Kidney tubule cell (primary cell): ENCODE data around the gene CD247.
"Not testable (repeated sequence)": the region's sequence is repeated elsewhere in the genome, so short reads cannot be mapped to it uniquely, and the experiment has no call there.

Experiments
- DNase-seq: peaks from one replicate; pipeline ENCODE4 v3.0.0-alpha.2; 2018; ENCODE audit warnings: low spot score

CD247 gene

DNA sequence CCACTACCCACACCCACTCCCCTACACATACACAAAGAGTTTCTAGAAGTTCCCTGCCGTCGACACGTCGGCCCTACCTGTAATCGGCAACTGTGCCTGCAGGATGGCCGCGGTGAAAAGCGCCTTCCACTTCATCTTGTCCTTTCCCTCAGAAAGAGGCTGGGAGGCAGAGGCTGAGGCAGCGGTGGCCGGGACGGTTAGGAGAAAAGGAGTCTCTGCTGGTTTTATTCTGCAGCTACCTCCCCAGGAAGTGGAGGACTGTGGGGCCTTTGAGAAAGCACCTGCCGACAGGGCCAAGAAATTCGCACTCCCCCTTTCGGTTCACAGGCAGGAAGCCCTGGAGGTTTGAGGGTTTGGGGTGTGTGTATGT is at the start of gene CD247:
TSS of gene CD247 (minus strand) at position 199 of the 370 bp plus-strand sequence. CDS start at position 135, 64 bp downstream.
- DNase-seq: no peak

DNA sequence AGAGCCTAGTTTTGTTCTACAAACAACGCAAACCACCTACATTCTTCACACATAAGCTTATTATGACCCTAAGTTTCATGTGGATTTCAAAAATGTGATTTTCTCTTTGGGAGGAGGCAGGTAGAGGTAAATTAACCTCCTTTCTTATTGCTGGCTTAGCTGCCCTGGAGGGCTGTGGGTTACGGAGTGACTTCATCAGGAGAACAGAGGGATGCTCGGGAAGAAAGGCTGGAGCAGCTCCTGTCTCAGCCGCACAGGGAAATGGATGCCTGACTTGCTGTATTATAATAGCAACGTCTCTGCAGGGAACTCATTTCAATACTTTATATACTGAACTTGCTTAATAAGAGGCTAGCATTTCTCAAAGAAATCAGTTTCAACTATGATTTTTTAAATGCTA is 49.3 kb upstream of the CD247 start:
- no peak for DNase-seq

DNA sequence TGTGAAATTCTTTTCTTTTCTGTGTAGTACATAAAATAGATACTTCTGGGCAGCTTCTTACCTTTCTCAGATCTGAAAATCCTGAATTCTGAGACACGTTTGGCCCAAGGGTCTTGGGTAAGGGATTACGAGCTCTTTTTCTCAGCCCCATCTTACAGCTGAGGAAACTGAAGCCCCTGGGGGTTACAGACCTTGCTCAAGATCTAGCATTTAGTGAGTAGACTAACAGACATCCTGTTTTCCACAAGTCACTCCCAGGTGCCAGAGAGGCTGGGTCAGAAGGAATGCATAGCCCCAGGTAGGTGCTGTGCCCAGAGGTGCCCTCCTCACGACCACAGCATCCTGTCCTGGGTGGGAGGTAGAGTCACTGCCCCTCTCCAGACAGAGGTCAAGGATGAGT is 48.4 kb upstream of the CD247 start:
- DNase-seq: no peak

DNA sequence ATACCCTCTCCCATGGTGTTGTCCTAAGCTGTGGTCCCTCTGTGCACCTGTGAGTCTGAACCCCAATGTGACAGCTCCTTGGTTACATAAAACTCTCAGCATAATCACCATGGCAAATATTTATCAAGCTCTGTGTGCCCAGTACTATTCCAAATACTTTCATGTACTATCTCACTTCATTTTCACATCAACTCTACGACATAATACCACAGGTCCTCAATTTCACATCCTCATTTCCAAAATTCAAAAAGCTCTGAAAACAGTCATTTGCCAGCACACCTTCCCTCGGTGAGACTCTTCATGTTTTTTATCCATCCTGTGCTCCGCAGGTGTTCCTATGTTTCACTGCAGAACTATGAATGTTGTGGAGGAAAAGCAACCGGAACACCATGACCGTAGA is 47.6 kb upstream of the CD247 start:
- no peak for DNase-seq

DNA sequence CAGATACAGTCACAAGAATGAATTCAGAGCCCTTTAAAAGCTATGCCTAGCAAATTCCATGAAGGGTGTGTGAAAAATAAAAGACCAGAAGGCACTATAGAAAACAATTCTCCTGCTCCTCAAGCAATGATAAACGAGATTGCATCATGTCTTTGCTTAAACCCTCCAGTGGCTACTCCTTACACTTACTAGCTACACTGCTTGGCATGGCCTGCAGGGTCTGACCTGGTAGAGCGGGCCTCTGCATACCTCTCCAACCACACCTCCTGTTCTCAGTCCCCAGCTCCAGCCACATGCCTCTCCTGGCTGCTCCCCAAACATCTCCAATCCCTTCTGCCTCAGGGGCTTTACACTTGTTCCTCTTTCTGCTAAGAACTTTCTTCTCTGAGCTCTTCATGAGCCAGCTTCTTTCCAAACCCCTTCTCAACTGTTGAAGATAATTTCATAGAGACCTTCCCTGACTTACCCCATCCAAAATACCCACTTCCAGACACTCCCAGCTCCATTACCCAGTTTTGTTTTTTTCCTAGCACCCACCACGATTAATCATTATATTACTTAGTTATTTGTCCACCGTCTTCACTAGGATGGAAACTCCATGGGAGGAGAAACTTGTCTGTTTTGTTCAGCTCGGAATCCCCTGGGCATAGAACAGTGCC is 46.4 kb upstream of the CD247 start:
- peak; percentile 36 for DNase-seq

DNA sequence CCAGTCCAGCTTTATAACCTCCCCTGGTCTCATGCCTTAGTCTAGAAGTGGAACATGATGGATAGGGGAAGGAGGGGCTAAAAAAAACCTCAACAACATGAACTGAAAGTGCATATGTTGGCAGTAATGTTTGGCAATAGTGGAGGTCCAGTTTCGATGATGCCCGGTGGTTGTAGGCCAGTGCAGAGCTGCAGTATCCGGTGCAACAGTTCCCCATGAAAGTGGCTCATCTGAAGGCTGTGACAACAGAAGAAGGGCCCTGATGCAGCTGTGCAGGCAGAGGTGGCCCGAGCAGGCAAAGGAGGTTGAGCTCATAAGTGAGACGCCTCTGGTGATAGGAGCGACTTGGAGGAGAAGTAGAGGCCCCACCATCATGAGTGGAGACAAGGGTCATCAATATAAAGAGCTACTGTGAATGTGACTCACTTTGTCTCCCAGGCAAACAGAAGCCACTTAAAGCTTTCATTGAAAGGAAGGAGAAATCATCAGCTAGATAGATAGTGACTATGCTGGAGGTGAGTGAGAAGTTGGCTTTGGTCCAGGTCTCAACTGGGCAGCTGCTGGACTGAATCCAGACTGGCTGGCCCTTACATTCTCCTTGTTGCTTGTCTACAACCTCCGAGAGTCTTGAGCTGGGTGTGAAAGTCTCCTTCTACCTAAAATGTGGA is 45.4 kb upstream of the CD247 start:
- DNase-seq: peak; percentile 76

DNA sequence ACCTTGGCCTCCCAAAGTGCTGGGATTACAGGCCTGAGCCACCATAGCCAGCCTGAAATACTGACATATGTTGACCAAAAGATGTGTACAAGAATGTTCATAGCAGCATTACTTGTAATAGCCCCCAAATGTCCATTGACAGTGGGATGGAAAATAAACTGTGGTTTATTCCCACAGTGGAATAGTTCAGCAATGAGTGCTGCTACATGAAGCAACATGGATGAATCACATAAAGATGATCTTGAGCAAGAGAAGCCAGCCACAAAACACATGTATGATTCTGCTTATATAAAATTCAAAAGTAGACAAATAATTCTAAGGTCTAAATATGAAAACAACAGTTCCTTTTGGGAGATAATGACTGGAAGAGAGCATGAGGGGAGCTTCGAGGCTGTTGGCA is 44.4 kb upstream of the CD247 start:
- no peak for DNase-seq

DNA sequence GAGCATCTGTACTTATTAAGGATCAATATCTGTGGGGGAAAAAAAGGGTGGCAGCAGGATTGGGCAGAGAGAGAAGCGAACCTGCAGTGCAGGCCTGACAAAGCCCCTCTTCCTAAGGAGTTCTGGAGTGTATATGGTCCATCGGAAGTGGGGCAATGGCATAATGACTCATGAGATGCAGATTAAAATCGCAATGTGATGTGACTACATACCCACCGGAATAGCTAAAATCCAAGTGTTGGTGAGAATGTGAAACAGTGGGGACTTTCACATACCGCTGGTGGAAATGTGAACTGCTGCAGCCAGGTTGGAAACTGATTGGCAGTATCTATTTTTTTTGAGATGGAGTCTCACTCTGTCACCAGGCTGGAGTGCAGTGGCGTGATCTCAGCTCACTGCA is 43.4 kb upstream of the CD247 start:
- no peak for DNase-seq

DNA sequence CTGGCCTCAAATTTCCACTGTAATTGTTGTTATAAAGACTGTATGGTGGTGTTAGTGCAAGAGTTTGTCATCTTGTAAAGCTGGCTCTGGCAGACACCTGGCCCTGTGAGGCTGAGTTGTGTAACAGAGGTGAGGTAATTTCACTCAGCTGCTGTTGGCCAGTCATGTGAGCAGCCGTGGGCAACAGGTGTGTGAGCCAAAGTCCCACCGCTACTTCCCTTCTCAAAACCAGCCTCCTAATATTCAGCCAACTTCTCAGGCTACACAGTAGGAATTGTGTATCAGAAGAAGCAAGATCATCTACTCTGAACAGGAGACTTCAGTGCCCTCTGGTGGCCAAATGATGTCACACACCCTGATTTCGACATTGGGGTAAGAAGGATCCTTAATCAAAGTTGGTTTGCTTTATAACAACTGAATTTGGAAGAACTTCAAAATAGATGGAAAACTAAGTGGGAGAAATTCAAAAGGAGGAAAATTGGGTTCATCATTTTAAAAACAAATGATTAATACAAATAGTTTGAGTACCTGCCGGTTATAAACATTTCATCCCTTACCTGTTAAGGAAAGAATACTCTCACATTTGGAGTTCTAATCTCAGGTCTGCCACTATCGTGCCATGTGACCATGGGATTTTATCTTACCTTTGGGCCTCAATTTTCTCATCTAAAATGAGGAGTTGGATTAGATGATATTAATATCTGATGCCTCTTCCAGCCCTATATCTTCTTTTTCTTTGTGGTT is 37.8 kb upstream of the CD247 start:
- DNase-seq: peak; percentile 72

DNA sequence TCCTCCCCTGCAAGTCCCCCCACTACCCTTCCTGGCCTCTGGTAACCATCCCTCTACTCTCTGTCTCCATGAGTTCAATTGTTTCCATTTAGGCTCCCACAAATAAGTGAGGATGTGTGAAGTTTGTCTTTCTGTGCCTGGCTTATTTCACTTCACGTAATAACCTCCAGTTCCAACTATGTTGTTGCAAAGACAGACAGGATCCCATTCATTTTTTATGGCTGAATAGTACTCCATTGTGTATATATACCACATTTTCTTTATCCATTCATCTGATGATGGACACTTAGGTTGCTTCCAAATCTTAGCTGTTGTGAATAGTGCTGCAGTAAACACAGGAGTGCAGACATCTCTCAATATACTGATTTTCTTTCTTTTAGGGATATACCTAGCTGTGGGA is 36.7 kb upstream of the CD247 start:
- not testable (repeated sequence) for DNase-seq

DNA sequence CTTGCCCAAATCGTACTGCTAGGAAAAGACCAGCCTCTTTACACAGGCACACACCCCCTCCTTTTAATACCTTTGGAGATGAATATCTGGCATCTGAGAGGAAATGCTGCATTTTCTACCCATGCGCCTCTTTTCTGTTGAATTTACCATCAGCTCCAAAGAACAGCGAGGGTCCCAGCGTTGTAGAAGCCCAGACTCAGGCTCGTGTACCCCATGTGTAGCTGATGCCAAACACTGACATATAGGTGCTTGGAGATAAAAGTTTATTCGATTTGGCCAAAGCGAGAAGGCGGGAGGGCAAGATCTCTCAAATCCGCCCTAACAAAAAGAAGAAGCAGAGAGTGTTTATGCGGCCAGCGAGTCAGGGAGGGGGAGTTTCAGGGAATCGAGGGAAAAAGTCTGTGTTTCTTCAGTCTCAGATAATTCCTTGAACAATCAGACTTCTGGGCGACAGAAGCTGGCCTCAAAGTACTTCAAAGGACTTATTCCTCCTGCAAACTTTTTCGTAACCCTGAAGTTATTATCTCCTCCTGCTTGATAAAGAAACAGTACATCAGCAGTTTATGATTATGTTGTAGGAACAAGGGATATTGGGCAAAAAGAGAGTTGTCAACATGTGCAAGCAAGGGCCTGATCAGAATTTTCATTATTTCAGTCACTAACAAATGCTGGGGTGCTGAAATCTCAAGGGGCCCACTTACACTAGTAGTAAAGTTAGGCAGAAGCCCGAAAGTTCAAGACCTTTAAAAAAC is 35.9 kb upstream of the CD247 start:
- DNase-seq: no peak

DNA sequence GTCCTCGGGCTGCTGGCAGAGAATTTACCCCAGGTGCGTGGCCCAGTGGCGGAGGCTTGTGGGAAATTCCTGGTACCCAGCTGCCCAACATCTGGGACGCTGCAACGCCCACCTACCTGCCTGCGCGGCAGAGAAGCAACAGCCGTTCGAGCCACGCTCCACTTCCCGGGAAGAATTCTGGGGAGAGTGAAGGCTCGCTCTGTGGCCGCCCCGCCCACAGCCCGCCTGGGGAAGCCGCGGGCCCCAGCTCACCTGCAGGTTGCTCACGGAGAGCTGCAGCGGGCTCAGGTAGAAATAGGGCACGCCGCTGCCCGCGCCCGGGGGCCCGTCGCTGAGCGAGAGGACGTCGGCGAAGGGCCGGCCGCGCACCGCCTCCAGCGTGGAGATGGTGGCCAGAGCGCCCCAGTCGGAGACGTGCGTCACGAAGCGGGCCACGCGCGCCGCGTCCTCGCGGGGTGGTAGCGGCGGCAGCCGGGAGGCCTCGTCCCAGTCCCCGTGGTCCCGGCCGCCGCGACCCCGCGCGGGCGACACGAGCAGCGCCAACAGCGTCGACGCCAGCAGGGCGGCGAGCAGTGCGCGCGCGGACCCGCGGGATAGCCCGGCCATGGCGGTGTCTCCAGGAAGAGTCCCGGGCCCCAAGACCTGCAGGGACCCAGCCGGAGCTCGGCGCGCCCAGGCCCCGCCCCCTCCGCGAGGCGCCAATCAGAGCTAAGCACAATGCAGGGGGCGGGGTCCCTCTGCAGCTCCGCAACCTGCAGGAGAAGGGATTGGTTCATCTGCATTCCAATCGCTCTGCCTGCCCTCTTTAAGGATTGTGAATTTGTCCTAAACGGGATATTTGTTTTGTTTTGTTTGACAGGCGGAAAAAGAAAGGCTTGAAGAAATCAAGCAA is 35.1 kb upstream of the CD247 start, which contains the start of gene CREG1:
TSS of gene CREG1 (minus strand) at position 627 of the 892 bp plus-strand sequence.
- DNase-seq: peak; percentile 93

DNA sequence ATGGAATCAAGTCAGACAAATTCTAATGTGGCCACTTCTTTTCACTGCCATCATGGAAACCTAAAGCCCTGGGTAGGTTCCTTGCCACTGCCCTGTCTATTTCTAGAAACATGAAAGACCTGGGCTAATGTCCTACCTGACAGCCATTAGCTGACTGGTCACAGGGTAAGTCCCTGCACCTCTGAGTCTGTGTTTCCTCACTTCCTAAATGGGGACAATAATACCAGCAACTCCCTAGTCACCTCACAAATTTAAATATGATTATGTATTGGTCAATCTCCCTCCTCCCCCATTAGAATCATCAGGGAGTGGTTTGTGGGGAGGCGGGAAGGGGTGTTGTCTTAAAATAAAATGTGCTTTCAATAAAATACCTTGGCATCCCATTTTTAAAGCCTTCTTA is 33.0 kb upstream of the CD247 start:
- no peak for DNase-seq

DNA sequence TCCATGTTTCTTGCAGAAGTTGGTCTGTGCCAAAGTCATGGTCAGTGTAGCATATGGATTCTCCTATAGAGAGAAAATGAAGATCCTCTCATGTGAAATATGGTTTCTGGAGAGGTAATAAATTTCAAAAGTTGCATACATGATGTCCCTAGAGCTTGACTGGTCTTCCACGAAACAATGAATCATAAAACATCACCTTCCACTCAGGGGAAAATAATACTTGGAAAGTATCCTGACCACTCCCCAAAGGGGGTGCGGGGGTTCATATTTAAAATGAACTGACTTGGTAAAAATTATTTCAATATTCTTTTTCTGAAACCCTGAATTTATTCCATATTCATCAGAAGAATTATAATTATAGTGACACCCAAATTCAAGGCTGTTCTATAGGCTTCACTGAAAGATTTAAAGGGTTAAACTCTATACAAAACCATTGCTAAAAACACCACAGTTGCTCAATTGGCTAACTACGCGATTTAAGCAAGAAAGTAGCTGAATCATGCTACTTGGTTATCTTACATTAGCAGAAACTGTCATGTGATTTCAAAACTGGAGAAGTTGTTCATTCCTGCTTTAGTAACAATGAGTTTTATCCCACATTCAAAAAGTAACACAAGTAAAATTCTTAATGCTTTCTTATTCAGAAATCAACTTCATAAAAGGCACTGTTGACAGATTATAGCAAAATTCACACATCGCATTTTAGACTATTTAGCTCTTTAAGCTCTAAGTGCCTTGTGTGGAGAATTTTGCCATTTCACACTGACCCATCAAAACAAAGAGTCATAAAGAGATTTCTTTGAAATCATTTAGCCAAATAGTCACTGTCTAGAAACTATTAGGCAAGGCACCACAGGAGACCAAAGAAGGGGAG is 30.0 kb upstream of the CD247 start:
- DNase-seq: no peak

DNA sequence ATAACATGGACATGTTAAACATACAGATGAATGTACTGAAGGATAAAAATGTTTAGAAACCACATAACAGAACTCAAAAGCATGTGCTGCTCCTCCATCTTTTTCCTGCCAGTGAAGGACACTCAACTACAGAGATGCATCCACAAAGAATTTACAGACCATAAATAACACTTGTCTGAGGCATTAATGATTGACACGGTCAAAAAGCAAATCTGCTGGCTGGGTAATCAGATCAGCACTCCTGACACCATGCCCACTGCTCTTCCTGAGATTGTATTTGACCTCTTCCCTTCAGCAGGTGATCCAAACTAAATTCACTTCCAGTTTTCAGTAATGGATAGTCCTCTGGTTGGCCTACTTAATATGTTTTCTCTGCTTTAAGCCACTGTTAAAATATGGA is 28.6 kb upstream of the CD247 start:
- DNase-seq: peak; percentile 39

DNA sequence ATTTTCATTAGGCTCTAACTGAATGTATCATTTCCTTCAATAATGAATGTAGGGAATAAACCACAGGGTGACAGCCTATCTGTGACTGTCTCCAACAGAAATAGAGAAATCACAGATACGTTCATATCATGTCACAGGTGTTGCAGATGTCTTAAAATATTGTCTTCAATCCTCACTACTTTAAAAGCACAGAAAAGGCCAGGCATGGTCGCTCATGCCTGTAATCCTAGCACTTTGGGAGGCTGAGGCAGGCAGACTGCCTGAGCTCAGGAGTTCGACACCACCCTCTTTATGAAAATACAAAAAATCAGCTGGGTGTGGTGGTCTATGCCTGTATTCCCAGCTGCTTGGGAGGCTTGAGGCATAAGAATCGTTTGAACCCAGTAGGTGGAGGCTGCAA is 27.0 kb upstream of the CD247 start:
- DNase-seq: no peak

DNA sequence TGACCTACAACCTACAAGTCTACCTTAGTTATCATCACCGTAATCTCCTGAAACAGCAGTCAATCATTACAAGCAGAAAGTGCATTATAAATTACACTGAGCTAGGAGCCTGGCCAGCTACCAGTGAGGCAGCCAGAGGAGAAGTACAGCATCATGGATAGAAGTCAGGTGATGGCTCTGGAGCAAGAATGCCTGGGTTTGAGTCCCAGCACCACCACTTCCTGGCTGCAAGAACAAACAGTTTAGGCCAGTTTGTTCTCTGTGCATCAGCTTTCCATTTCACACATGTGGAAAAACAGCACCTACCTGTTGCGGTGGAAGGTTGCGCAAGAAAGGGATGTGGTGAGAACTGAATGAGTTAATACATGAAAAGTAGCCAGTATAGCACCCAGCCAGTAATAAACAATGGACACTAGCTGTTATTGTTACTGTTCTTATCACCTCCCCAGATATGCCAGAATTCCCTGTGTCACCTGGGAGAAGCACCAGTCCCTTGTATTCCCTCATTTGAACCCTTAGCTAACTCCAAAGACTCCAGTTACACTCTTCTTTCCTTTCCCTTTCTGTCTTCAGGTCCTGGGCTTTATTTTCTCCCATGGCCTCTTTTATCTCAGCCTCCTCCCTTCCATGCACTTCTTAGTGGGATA is 26.2 kb upstream of the CD247 start:
- no peak for DNase-seq

DNA sequence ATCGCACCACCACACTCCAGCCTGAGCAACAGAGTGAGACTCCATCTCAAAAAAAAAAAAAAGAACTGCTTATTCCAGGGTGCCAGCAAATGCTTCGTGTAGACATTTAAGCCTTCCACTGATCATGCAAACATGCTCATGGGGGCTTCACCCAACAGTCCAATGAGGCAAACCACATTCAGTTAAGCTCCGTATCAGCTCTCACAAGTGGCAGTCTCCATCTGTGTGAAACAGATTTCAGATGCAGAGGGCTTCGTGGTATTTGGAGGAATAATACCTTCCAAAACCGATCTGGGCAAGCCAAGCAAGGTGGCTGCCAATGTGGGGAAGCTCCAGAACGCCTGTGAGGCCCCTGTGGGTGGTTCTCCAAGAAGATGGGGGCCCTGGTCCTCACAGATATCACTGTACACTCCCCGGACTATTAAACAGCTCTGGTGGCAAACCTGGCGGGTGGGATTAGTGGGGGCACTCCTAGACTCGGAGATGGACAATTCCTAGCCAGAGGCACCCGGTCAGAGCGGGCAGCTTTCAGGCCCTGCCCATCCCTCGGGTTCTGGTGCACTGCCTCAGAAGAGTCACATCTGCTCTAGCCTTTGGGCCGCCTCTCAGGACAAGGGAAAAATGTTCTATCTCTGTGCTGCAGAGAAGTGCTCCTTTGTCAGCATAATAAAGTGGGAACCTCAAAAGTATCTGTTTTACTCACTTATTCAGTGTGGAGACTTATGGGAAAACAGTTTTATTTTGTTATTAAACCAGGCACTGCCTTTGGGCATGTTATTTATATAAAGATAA is 25.1 kb upstream of the CD247 start:
- no peak for DNase-seq
